HG03342 (cell line): ENCODE measurements around the gene TTLL4.

Experiments
- ATAC-seq: cut with Tn5 transposase; IDR thresholded peaks from one replicate; pipeline ENCODE4 v1.9.1; 2021; ENCODE audit warnings: mild to moderate bottlenecking, moderate library complexity; ENCODE audit not compliant: unreplicated experiment

The TTLL4 gene, protein sequence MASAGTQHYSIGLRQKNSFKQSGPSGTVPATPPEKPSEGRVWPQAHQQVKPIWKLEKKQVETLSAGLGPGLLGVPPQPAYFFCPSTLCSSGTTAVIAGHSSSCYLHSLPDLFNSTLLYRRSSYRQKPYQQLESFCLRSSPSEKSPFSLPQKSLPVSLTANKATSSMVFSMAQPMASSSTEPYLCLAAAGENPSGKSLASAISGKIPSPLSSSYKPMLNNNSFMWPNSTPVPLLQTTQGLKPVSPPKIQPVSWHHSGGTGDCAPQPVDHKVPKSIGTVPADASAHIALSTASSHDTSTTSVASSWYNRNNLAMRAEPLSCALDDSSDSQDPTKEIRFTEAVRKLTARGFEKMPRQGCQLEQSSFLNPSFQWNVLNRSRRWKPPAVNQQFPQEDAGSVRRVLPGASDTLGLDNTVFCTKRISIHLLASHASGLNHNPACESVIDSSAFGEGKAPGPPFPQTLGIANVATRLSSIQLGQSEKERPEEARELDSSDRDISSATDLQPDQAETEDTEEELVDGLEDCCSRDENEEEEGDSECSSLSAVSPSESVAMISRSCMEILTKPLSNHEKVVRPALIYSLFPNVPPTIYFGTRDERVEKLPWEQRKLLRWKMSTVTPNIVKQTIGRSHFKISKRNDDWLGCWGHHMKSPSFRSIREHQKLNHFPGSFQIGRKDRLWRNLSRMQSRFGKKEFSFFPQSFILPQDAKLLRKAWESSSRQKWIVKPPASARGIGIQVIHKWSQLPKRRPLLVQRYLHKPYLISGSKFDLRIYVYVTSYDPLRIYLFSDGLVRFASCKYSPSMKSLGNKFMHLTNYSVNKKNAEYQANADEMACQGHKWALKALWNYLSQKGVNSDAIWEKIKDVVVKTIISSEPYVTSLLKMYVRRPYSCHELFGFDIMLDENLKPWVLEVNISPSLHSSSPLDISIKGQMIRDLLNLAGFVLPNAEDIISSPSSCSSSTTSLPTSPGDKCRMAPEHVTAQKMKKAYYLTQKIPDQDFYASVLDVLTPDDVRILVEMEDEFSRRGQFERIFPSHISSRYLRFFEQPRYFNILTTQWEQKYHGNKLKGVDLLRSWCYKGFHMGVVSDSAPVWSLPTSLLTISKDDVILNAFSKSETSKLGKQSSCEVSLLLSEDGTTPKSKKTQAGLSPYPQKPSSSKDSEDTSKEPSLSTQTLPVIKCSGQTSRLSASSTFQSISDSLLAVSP

DNA sequence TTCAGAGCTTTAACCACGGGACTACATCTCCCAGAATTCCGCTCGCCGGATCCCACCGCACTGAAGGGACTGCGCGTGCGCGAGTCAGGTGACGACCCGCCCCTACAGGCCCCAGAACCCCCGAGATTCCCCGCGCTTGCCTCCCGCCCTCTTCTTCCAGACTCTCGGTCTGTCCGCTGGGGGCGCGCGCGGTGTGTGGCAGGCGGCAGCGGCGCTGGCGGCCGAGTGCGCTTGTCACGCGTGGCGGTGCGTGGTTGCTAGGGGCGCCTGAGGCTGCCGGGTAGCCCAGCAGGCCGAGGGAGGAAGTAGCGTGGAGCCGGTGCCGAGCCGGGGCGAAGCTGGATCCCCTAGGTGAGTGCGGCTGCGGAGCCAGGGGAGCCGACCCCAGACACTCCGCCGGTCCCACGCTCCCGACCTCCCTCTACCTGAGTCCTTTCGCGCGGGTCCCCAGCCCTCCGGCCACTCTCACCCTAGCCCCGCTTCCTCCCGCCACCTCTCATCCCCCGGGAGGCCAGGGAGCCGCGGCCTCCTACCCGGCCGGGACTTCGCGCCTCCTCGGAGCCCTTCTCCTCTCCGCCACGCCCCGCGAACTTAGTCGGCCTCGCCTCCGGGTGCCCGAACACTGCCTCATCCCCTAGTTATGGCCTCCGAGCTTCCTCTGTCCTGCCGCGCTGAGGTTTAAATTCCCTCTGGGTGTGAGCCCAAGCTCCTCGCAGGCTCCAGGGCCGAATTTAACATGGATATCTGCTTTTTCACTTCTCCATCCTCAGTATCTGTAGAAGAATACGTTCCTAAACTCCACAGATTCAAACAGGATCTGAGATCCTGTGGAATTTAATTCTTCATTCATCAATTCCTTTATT, at the start of gene TTLL4:
Gene TTLL4, plus strand, starts transcription at position 149 of the 863 bp plus-strand sequence. CDS start 26,842 bp downstream, outside the sequence.
- ATAC-seq: peak; percentile 84

DNA sequence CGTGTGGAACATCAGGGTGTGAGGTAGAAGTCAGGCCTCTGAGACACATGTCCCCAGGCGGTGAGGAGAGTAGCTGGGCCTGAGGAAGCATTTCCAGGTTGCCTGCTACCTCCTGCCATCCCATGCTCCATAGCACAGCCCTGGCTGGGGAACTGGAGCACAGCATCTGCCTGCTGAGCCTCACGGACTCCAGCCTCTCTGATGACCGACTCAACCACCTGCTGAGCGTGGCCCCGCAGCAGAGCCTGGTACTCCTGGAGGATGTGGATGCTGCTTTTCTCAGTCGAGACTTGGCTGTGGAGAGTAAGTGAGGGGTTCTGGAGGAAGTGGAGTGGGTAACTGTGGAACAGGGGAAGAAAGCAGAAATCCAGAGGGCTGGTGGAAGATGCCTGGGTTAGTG, 48.3 kb upstream of the TTLL4 start:
- ATAC-seq: no peak

DNA sequence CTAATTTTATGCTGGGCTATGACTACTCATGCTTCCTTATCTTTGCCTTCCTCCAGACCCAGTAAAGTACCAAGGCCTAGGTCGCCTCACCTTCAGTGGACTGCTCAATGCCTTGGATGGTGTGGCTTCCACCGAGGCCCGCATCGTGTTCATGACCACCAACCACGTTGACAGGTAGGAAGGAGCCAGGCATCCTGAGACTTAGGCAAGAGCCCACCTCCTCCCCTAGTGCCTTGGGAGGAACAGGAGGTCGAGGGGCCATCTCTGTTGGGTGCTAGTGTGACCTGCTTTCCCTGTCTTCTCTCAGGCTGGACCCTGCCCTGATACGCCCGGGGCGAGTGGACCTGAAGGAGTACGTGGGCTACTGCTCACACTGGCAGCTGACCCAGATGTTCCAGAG, 47.8 kb upstream of the TTLL4 start:
- no peak for ATAC-seq

DNA sequence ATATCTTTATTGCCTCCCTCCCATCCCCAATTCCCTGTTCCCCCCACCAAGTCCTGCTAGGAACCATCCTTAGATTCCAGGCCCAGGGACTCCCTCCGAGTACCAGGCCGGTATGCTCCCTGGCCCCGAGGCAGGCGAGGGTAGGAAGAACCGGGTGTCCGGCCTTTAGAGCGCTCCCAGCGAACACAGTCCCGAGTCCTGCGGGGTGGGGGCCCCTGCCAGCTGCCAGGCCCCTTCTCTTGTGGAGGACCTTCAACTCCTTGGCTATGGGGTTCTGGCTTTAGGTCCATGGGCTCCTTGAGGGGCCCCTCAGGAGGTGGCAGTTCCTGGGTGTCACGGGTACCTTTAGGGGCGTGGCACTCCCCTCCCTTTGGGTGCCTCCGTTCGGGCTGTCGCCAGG, 46.7 kb upstream of the TTLL4 start:
- ATAC-seq: no peak

DNA sequence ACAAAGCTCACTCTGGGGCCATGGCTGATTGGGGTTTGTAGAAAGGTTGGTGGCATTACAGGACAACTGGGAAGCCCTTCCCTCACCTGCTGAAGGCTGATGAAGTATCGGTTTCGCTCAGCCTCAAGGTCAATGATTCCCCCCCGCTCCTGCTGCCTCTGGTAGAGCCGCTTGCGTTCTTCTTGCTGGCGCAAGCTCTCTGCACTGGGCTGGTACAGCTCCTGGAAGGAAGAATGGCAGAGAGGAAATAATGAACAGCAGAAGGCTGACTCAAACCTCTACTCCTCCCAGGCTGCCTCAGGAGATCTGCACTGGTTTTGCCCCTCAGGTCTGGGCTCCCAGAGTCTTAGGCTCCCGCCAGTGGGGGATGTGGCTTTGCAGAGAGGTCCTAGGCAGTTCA, 46.0 kb upstream of the TTLL4 start:
- no peak for ATAC-seq

DNA sequence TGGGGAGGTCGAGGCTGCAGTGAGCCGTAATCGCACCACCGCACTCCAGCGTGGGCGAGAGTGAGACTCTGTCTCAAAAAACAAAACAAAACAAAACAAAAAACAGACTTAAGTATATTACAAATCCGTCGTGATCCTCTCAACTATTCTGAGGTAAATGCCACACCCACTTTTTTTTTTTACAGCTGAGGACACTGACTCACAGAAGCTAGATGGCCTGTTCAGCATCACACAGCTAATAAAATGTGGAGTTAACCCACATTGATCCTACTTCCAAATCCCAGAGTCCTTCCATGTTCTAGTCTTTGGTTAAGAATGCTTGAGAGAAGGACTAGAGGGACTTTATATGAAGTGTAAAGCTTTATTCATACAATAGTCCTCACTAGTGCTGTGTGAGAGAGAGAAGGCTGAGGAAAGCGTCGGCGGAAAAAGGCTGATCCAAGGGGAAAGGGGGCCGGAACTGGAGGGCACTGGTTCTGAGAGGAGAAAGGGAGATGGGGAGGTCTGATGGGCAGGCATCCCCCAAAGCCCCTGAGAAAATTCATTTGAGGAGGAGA, 39.5 kb upstream of the TTLL4 start:
- ATAC-seq: no peak

DNA sequence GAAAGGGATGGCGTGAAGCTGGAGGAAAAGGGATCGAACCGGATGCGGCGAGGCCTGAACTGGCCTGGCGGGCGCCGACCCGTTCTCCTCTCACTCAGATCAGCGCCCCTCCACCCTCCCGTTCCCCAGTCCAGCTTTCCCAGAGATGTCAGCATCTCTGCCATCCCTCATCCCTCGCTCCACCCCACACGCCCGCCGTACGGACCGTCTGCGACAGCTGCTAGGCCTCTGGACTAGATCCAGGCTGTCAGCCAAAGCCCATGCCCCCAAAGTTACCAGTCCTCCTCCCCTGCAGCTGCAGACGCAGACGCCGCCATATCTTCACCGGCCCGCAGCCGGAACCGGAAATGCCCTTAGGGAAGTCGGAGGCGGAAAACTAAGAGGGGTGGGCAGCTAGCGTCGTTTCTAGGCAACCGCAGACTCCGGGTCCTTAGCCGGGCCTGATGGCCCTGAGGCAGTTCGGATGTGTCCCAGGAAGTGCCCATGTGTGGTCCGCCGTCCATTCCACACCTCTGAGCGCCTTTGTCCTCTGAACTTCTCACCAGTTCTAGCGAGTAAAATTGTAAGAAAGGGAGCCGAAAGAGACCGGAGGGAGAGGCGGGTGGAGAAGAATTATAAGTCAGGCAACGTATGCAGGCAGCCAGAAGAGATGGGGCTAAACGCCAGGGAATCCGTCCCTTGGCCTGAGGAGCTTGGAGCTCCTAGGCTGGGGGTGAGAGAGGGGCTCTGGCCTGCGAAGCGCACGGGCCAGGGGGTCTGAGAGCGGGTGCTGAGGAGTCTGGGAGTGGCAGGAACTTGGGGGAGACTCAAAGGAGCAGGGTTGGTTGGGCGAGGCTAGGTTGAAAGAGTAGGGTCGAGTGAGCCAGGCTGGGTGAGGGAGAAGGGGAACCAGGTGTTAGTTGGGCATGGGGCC, 38.7 kb upstream of the TTLL4 start, which contains the start of the genes RNF25 and STK36:
Gene RNF25, minus strand, starts transcription at position 349 of the 913 bp plus-strand sequence. Its CDS starts 32 bp downstream, at position 317.
Gene STK36, plus strand, starts transcription at position 433 of the 913 bp plus-strand sequence. CDS start 744 bp downstream, outside the sequence.
- ATAC-seq: peak; percentile 98

DNA sequence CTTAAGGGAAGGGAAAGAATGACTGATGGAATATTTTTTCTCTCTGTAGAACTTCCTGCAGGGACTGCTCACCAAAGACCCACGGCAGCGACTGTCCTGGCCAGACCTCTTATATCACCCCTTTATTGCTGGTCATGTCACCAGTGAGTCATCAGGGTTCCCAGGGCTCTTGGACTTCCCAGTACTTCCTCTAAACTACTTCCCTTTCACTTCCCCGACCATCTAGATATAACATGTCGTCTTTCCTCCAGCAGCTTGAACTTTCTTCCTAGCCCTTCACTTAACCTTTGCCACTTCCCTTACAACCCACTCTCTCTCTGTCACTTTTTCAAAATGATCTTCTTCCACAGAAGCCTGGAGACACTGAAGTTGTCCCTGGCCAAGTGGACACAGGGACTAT, 31.5 kb upstream of the TTLL4 start:
- no peak for ATAC-seq

DNA sequence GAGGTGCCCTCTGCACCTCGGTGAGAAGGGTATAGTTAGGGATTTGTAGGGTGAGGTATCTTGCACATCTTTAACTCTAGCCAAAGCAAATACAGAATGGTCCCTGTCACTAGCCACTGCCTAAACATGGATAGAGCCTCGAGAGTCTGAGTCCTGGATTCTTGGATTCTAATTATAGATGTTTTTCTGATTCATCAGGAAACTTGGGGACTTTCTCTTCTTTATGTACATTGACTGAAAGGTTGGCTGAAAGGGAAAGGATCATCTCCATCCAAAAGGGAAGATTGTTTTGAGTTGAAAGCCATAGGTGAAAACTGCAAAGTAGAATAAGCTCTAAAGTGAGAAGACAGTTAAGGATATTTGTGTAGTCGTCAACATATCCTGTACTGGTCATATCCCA, 30.6 kb upstream of the TTLL4 start:
- ATAC-seq: no peak

DNA sequence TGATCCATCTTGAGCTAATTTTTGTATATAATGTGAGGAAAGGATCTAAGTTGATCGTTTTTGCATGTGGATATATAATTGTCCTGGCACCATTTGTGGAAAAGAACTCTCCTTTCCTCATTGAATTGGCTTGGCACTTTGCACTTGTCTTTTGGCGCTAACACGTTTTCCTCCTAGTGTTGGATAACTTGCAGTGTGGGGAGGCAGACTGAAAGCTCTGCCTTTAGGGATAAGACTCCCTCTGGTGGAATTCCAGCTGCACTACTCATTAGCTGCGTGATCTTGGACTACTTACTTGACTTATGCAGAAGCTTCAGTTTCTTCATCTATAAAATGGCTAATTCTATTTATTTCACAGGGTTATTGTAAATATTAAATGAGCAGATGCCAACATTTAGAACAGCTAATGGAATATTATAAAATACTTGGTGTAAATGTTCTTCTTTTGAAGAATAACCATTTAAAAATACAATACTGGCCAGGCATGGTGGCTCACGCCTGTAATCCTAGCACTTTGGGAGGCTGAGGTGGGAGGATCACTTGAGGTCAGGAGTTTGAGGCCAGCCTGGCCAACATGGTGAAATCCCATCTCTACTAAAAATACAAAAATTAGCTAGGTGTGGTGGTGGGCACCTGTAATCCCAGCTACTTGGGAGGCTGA, 23.1 kb upstream of the TTLL4 start:
- ATAC-seq: peak; percentile 58

DNA sequence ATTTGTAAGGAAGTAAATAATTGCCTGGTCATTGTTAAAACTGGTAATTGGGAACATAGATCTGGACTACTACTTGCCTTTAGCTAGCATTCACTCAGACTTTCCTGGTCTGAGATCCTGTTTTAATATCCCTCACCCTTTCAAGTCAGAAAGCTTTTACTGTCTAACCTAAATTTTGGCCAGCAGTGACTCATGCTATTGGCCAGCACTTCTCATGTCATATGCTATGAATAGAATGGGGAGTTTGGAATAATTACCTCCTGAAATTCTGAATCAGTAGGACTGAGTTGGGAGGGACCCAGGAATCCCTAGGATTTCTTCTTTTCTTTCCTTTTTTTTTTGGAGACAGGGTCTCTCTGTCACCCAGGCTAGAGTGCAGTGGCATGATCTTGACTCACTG, 19.4 kb upstream of the TTLL4 start:
- no peak for ATAC-seq

DNA sequence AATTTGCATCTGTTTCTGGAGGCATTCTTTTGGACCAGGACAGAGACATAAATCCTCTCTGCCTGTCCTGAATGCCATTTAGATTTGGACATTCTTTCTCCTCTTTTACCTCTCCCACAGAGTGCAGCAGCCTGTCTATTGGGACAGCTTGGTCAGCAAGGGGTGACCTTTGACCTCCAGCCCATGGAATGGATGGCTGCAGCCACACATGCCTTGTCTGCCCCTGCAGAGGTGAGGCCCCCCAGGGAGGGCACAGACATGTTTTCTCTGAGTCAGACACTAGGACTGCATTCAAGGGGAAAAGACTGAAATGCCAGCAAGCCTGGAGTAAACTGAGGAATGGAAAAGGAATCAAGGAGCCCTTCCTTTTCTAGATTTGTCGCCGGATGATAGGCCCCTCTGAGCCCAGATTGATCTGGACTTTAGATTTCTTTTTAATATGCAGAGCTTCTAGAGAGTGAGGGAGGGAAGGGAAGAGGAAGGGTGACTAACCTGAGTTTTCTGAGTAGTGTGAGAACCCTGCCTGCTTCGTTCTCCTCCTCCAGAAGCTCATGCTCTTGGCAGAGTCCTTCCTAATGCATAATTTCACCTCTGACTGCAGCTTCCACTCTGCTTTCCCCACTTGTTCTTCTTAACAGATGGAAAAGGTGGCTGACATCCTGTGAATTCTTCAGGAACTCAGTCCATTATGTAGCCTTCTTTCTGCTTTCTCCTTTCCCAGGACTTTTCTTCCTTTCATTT, 16.1 kb upstream of the TTLL4 start:
- ATAC-seq: no peak

DNA sequence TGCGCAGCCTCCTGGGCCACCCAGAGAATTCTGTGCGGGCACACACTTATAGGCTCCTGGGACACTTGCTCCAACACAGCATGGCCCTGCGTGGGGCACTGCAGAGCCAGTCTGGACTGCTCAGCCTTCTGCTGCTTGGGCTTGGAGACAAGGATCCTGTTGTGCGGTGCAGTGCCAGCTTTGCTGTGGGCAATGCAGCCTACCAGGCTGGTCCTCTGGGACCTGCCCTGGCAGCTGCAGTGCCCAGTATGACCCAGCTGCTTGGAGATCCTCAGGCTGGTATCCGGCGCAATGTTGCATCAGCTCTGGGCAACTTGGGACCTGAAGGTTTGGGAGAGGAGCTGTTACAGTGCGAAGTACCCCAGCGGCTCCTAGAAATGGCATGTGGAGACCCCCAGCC, 11.8 kb upstream of the TTLL4 start:
- ATAC-seq: no peak

DNA sequence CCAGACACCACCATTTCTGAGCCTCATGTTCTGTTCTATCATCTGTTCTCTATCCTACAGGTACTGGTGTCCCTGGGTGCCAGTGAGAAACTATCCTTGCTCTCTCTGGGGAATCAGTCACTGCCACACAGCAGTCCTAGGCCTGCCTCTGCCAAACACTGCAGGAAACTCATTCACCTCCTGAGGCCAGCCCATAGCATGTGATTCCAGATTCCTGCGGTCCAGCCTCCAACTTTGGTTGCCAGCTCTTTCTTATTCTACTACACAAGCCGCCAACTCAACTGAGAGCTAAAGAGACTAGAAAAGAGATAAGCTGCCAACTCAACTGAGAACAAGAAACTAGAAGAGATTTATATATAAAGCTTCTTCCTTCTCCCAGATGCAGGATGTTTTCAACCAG, 8.8 kb upstream of the TTLL4 start:
- ATAC-seq: no peak

DNA sequence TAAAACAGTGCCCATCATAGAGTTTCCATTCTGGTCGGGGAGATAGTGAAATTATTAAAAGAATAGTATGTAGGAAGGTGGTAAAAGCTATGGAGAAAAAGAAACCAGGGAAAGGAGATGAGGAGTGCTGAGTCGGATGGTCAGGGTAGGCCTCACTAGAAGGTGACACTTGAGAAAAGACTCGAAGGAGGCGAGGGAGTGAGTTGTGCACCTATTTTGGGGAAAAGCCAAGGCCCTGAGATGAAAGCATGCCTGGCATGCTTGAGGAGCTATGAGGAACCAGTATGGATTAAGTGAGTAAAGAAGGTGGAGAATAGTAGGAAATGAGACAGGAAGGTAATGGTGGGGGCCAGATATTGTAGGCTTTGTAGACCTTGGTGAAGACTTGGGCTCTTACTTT, 7.3 kb upstream of the TTLL4 start:
- no peak for ATAC-seq

DNA sequence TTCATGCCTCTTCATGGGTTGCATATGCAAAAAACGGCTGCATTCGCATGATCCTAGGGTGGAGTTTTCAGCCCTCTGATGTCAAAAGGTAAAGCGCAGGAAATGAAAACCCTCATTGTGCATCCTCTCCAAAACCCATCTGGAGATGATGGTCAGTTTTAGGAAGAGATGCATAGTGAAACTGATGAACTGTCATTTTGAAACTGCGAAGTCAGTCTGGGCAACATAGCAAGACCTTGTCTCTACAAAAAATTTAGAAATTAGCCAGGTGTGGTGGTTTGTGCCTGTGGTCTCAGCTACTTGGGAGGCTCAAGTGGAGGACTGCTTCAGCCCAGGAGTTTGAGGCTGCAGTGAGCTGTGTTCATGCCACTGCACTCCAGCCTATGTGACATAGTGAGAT, 2.5 kb upstream of the TTLL4 start:
- peak; percentile 45 for ATAC-seq

DNA sequence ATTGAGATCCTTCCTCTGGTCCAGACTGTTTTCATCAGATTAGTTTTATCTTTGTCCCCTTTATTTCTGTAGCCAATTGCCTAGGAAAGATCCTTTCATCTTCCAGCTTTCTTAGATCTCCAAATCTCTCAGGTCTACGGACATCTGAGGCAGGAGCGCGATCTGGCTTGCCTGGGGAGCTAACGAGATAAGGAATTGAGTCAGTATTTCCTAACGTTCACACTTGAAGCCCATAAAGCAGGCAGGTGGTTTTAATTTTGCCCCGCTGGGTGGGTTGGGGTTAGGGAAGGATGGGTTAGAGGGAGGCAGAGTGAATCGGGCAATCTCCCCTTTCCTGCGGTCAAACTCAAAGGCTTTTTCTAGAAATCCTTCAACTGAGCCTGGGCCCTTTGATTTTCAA, 727 bp upstream of the TTLL4 start:
- no peak for ATAC-seq

DNA sequence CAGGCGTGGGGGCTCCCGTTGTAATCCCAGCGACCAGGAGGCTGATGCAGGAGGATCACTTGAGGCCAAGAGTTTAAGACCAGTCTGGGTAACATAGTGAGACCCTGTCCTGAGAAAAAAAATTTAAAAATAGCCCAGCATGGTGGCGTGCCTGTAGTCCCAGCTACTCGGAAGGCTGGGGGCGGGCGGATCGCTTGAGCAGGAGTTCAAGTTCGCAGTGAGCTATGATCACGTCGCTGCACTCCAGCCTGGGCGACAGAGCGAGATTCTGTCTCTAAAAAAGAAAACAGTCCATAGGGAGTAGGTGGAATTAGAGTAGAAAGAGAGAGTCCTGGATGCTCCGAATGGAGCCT, 325 bp upstream of the TTLL4 start:
- no peak for ATAC-seq
